ENCODE data around the gene OTULIN.

DNA sequence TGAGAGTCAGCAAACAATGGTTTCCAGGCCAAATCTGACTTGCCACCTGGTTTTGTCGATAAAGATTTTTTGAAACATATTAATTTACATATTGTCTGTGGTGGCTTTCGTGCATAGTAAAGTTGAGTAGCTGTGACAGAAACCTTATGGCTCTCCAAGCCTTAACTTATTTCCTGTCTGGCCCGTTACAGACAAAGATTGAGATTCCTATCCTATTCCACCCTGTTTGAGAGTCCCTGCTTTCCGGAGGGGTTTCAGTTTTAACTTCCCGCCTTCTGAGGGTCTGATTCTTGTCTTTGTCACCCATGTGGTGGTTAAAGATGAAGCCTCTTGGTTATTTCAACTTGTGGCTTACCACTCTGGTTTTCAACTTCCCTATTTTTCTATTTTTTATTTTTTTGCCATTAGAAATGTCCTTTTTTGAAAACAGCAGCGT is 11.4 kb downstream of the OTULIN start:
- TF ChIP-seq CREB1 (IDR thresholded peaks at IDR 0.05), result no peak
- TF ChIP-seq, protein P1, sequence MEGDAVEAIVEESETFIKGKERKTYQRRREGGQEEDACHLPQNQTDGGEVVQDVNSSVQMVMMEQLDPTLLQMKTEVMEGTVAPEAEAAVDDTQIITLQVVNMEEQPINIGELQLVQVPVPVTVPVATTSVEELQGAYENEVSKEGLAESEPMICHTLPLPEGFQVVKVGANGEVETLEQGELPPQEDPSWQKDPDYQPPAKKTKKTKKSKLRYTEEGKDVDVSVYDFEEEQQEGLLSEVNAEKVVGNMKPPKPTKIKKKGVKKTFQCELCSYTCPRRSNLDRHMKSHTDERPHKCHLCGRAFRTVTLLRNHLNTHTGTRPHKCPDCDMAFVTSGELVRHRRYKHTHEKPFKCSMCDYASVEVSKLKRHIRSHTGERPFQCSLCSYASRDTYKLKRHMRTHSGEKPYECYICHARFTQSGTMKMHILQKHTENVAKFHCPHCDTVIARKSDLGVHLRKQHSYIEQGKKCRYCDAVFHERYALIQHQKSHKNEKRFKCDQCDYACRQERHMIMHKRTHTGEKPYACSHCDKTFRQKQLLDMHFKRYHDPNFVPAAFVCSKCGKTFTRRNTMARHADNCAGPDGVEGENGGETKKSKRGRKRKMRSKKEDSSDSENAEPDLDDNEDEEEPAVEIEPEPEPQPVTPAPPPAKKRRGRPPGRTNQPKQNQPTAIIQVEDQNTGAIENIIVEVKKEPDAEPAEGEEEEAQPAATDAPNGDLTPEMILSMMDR (IDR thresholded peaks at IDR 0.05; ENCODE audit: control extremely low read depth in 1 of 3, insufficient read depth in 1 of 3, low read depth in 1 of 3, low read length in 3 of 3), result no peak
- no peak for TF ChIP-seq JUN (IDR thresholded peaks at IDR 0.05; ENCODE audit: low read depth, low read length)
- TF ChIP-seq, protein P2, sequence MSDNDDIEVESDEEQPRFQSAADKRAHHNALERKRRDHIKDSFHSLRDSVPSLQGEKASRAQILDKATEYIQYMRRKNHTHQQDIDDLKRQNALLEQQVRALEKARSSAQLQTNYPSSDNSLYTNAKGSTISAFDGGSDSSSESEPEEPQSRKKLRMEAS (IDR thresholded peaks at IDR 0.05), result no peak
